Measurements from ENCODE around the gene ATP6V0E1. TPM values are rescaled to one million over a fixed set of nuclear protein-coding genes. Genes with fewer than 3 reads are reported as not detected.

Gene ATP6V0E1
- total RNA-seq, 1 experiment from 2014 or later: 84.6 TPM

- TF ChIP-seq CEBPB (IDR thresholded peaks at IDR 0.05; ENCODE audit: low read depth) (no peak), POLR2A (IDR thresholded peaks at IDR 0.05; ENCODE audit: borderline replicate concordance, extremely low read depth, insufficient read depth, insufficient read length) (peak; percentile 44), FOSL1 (IDR thresholded peaks at IDR 0.05; ENCODE audit: low read depth) (no peak), RAD21 (IDR thresholded peaks at IDR 0.05; ENCODE audit: low read depth) (0 out of 2 replicates have a peak, but pooled peaks have one; percentile 0), YY1 (IDR thresholded peaks at IDR 0.05; ENCODE audit: extremely low read depth, insufficient replicate concordance, low read depth, low read length) (no peak), CBX3 (IDR thresholded peaks at IDR 0.05; ENCODE audit: low read depth) (no peak), EZH2 (IDR thresholded peaks at IDR 0.05) (no peak)
Measured at GRCh38 chr5:172983542-172984243, at the start of gene ATP6V0E1 (continued).

DNA sequence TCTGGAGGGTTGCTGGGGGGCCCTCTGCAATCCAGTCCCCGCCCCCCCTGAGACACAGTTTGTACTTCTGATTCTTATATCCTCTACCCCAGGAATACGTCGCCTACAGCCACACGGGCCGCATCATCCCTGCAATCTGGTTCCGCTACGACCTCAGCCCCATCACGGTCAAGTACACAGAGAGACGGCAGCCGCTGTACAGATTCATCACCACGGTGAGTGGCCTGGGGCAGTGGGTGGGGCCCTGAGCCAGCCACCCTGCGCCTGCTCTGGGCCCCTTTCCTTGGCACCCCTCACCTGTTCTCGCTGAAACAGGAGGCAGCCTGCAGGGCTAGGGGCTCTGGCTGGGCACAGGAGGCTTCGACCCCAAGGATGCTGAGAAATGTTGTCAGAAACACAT is 48.5 kb upstream of the ATP6V0E1 start:
- Histone ChIP-seq H2AFZ (ENCODE audit: low read depth, low read length, poor library complexity, severe bottlenecking) (no peak overlapping the region), H3K27ac (ENCODE audit: low read depth, low read length) (no peak overlapping the region), H3K36me3 (ENCODE audit: control insufficient read depth in 1 of 2, insufficient read depth in 2 of 2, low read length in 2 of 2) (no peaks in the 10 kb centered on the region), H3K9me2 (ENCODE audit: insufficient read depth) (no peaks in the 10 kb centered on the region), H3K9ac (ENCODE audit: low read length) (no peak overlapping the region), H3K4me1 (ENCODE audit: control insufficient read depth in 1 of 2, insufficient read depth in 2 of 2, low read length in 2 of 2) (no peaks in the 10 kb centered on the region; a peak in 1 of 4 replicates), H3K79me2 (ENCODE audit: insufficient read depth, low read length) (no peaks in the 10 kb centered on the region), H3K9me3 (ENCODE audit: control insufficient read depth in 1 of 2, insufficient read depth in 1 of 2, low read depth in 1 of 2, low read length in 2 of 2) (no peaks in the 10 kb centered on the region), H3K4me2 (ENCODE audit: low read length) (no peak overlapping the region), H3K27me3 (ENCODE audit: insufficient read depth, low read length) (no peaks in the 10 kb centered on the region), H3K4me3 (replicated peaks in 1 of 2; ENCODE audit: low read depth in 1 of 2, low read length in 2 of 2) (no peak overlapping the region), H4K20me1 (ENCODE audit: insufficient read depth) (no peaks in the 10 kb centered on the region)
- DNase-seq (ENCODE audit: low read depth, low spot score) (no peak), ATAC-seq (no peak)
- ChIA-PET POLR2A (no interaction called here), RAD21 (ENCODE audit: low non-redundant PET in 1 of 2, low total read pairs in 2 of 2, uncharacterized antibody in 2 of 2, unreplicated experiment in 2 of 2) (no interaction called here), CTCF (interaction anchor here (1.0 to 2.0 kb wide), 2 partner anchors 210 to 220 kb away, joined by 3 to 5 read pairs; no protein-coding TSS in a partner anchor)
- no TSS peak for BruUV-seq (replicated peaks)
- TF ChIP-seq CBX3 (IDR thresholded peaks at IDR 0.05; ENCODE audit: low read depth) (no peak), ZFX (IDR thresholded peaks at IDR 0.05) (no peak), SRF (IDR thresholded peaks at IDR 0.05; ENCODE audit: low read depth) (no peak), EZH2phosphoT487 (IDR thresholded peaks at IDR 0.05; ENCODE audit: borderline replicate concordance) (no peak), YY1 (IDR thresholded peaks at IDR 0.05; ENCODE audit: extremely low read depth, insufficient replicate concordance, low read depth, low read length) (no peak), CEBPB (IDR thresholded peaks at IDR 0.05; ENCODE audit: low read depth) (no peak), ELF1 (IDR thresholded peaks at IDR 0.05; ENCODE audit: borderline replicate concordance, low read depth) (no peak)
- intact Hi-C loops (cut with micrococcal nuclease): loop anchor here (10.0 kb wide), 1 partner anchor 460 kb away; no protein-coding TSS in a partner anchor

Data from HCT116 (cell line).